Osteoblast (primary cell): ENCODE results near the gene SVEP1. TPM values are rescaled to one million over a fixed set of nuclear protein-coding genes. Genes with fewer than 3 reads are reported as not detected.

Source experiments
- DNase-seq: peaks from one replicate; pipeline ENCODE4 v3.0.0; 2011; ENCODE audit warnings: low spot score, mixed read lengths; ENCODE audit not compliant: insufficient read length; ENCODE audit errors: missing footprints
- H2AFZ ChIP-seq: 2 replicates; pipeline ENCODE4 v1.6.0; 2011; ENCODE audit warnings: mild to moderate bottlenecking, low read length
- H3K27ac ChIP-seq: 2 replicates; pipeline ENCODE4 v1.5.1; 2011; ENCODE audit warnings: mild to moderate bottlenecking, low read depth, low read length, moderate library complexity
- H3K27me3 ChIP-seq: 2 replicates; pipeline ENCODE4 v1.6.0; 2012; ENCODE audit warnings: mild to moderate bottlenecking, control low read depth, inconsistent platforms, low read length, moderate library complexity; ENCODE audit not compliant: insufficient read depth
- H3K36me3 ChIP-seq: 2 replicates; pipeline ENCODE4 v1.5.1; 2011; ENCODE audit warnings: mild to moderate bottlenecking, low read length, control low read depth, moderate library complexity; ENCODE audit not compliant: insufficient read depth
- H3K4me1 ChIP-seq: 2 replicates; pipeline ENCODE4 v1.5.1; 2011; ENCODE audit warnings: mild to moderate bottlenecking, low read length, control low read depth, moderate library complexity; ENCODE audit not compliant: insufficient read depth
- H3K4me2 ChIP-seq: 2 replicates; pipeline ENCODE4 v1.6.0; 2011; ENCODE audit warnings: mild to moderate bottlenecking, low read length; ENCODE audit not compliant: insufficient read depth
- H3K4me3 ChIP-seq: fragments of 200-600 bp; sonication (generic); 3 replicates; pipeline ENCODE4 v1.5.1; 2012; ENCODE audit warnings: mild to moderate bottlenecking, low read length, inconsistent platforms; ENCODE audit not compliant: insufficient read depth
- H3K79me2 ChIP-seq: 2 replicates; pipeline ENCODE4 v1.6.0; 2012; ENCODE audit warnings: mild to moderate bottlenecking, low read length, control low read depth, inconsistent platforms; ENCODE audit not compliant: insufficient read depth
- H3K9me3 ChIP-seq: 2 replicates; pipeline ENCODE4 v1.5.1; 2011; ENCODE audit warnings: low read depth, low read length, control low read depth
- H4K20me1 ChIP-seq: 2 replicates; pipeline ENCODE4 v1.6.0; 2012; ENCODE audit warnings: mild to moderate bottlenecking, low read length, control low read depth; ENCODE audit not compliant: insufficient read depth
- total RNA-seq: library from RNA; depleted of rRNA; stranded (reverse); fragments of >200 nt; gene quantifications from 2 replicates; pipeline ENCODE4 v1.2.3, GENCODE V29; 2012
- TF ChIP-seq, protein P1 (sequence below): IDR thresholded peaks from 2 replicates; pipeline ENCODE4 v1.5.1; 2011; ENCODE audit warnings: mild to moderate bottlenecking, low read depth, low read length, moderate library complexity; ENCODE audit errors: extremely low read depth

The SVEP1 gene
- total RNA-seq, 1 donor, result 37.6 TPM

DNA sequence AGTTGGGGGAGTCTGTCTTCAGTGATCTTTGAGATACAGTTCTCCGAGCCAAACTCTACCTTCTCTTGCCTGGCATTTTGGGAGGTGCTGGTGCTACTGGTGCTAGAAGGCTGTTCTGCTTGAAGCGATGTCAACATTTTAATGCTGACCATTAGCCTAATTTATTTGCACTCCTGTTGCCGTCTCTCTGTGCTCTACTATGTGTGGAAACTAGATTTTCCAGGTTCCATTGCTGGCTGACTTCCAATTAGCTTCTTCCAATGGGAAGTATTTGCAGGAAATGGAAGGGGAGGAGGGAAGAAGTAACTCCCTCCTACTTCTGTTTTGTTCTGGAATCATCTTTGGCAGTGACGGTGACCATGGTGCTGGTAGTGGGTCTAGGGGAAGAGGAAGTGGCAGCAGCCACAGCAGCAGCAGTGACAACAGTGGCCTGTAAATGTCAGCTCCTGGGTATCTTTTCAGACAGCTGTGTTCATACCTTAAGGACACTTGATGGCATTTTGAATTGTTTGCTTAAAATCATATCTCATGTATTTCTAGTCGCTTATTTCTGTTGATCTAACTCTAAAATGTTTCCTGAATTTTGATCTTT is 249.8 kb downstream of the SVEP1 start:
- Histone ChIP-seq H3K4me3 (no peak overlapping the region), H3K9me3 (no peaks in the 10 kb centered on the region), H3K27me3 (no peaks in the 10 kb centered on the region), H3K79me2 (no peaks in the 10 kb centered on the region), H3K36me3 (no peaks in the 10 kb centered on the region), H4K20me1 (no peaks in the 10 kb centered on the region), H3K4me2 (no peak overlapping the region), H3K27ac (no peak overlapping the region), H2AFZ (no peak overlapping the region), H3K4me1 (no peaks in the 10 kb centered on the region)
- TF ChIP-seq, protein P1, sequence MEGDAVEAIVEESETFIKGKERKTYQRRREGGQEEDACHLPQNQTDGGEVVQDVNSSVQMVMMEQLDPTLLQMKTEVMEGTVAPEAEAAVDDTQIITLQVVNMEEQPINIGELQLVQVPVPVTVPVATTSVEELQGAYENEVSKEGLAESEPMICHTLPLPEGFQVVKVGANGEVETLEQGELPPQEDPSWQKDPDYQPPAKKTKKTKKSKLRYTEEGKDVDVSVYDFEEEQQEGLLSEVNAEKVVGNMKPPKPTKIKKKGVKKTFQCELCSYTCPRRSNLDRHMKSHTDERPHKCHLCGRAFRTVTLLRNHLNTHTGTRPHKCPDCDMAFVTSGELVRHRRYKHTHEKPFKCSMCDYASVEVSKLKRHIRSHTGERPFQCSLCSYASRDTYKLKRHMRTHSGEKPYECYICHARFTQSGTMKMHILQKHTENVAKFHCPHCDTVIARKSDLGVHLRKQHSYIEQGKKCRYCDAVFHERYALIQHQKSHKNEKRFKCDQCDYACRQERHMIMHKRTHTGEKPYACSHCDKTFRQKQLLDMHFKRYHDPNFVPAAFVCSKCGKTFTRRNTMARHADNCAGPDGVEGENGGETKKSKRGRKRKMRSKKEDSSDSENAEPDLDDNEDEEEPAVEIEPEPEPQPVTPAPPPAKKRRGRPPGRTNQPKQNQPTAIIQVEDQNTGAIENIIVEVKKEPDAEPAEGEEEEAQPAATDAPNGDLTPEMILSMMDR, result no peak
- DNase-seq, result no peak

DNA sequence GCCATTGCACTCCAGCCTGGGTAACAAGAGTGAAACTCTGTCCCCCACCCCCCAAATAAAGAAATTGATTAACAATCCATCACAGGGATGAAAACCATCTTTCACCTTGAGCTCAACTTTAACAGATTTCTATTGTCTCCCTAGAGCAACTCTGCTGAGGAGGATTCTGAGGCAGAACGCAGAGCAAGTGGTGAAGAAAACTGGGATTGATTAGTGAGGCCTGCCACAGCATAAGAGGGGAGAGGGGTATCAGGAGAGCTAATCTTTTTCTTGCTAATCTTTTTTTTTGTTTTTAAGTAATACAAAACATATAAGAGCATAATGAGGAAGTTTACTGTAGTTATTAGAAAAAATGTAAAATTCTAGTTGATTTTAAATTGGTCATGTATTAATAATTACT is 250.8 kb downstream of the SVEP1 start:
- no peaks in the 10 kb centered on the region for H3K4me1 ChIP-seq
- H3K4me2 ChIP-seq, result no peak overlapping the region
- H3K79me2 ChIP-seq, result no peaks in the 10 kb centered on the region
- no peak overlapping the region for H3K27ac ChIP-seq
- H3K27me3 ChIP-seq, result no peaks in the 10 kb centered on the region
- H3K9me3 ChIP-seq, result no peaks in the 10 kb centered on the region
- H4K20me1 ChIP-seq, result no peaks in the 10 kb centered on the region
- no peak overlapping the region for H3K4me3 ChIP-seq
- no peaks in the 10 kb centered on the region for H3K36me3 ChIP-seq
- TF ChIP-seq, protein P1, result no peak
- DNase-seq, result no peak
- no peak overlapping the region for H2AFZ ChIP-seq

DNA sequence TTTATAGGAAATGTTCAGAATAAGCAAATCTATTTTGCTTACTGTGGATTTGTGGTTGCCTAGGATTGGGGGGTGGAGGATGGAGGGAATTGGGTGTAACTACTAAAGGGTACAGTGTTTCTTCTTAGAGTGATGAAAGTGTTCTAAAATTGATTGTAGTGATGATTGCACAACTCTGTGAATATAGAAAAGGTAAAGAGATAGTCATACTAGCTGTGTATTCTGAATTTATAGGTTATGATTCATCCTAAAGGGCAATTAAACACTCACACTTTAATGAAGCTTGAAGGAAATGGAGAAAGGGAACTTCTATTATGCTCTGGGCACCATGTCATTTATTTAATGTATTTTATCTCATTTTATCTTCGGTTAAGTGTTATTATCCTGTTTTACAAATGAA is 251.8 kb downstream of the SVEP1 start:
- H3K27ac ChIP-seq, result no peak overlapping the region
- no peak overlapping the region for H2AFZ ChIP-seq
- no peak overlapping the region for H3K4me2 ChIP-seq
- no peaks in the 10 kb centered on the region for H3K36me3 ChIP-seq
- no peaks in the 10 kb centered on the region for H3K79me2 ChIP-seq
- no peaks in the 10 kb centered on the region for H4K20me1 ChIP-seq
- TF ChIP-seq, protein P1, result no peak
- no peak overlapping the region for H3K4me3 ChIP-seq
- H3K27me3 ChIP-seq, result no peaks in the 10 kb centered on the region
- no peak for DNase-seq
- H3K9me3 ChIP-seq, result no peaks in the 10 kb centered on the region
- H3K4me1 ChIP-seq, result no peaks in the 10 kb centered on the region

DNA sequence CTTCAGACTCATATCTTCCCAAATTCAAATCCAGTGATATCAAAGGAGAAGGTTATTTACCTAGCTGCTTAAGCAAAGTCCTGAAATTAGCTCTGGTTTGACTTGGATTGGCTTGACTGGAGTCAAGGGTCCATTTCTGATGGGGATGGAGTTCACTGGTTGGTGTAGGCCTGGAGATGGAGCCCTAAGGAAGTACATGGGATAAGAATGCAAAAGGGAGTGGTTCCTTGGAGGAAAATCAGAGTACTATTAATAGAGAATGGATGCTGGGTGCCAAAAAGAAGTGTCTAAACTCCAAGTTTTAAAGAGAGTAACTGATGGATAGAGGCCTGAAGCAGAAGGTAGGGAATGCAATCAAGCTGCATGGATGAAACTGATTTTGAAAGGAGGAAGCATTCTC is 255.7 kb downstream of the SVEP1 start:
- H4K20me1 ChIP-seq, result no peaks in the 10 kb centered on the region
- no peaks in the 10 kb centered on the region for H3K79me2 ChIP-seq
- no peaks in the 10 kb centered on the region for H3K36me3 ChIP-seq
- H3K27ac ChIP-seq, result no peak overlapping the region
- no peak overlapping the region for H3K4me3 ChIP-seq
- H3K4me2 ChIP-seq, result no peak overlapping the region
- TF ChIP-seq, protein P1, result no peak
- H3K4me1 ChIP-seq, result peaks cover 6% of the 10 kb centered on the region
- H2AFZ ChIP-seq, result no peak overlapping the region
- no peaks in the 10 kb centered on the region for H3K9me3 ChIP-seq
- DNase-seq, result no peak
- H3K27me3 ChIP-seq, result no peaks in the 10 kb centered on the region
